ENCODE measurements around the gene GBF1.

GBF1 gene

DNA sequence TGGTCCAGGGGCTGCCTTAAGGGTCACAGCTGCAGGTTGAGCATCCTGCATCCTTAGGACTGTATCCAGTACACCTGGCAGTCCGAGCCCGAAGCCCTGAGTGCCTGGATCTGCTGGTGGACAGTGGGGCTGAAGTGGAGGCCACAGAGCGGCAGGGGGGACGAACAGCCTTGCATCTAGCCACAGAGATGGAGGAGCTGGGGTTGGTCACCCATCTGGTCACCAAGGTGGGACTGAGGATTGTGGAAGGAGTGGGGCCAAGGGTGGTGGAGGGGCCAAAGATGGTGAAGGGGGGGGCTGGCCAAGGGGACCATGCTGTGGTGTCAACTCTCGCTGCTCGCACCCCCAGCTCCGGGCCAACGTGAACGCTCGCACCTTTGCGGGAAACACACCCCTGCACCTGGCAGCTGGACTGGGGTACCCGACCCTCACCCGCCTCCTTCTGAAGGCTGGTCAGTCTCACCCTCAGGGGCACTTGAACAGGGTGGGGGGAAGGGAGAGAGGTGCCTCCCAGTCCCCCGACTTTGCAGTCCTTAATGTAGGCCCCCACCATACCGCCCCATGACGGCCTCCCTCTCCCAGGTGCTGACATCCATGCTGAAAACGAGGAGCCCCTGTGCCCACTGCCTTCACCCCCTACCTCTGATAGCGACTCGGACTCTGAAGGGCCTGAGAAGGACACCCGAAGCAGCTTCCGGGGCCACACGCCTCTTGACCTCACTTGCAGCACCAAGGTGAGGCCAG lies 155.4 kb downstream of the GBF1 start:
- DNase-seq (ENCODE audit: low spot score), result no peak

DNA sequence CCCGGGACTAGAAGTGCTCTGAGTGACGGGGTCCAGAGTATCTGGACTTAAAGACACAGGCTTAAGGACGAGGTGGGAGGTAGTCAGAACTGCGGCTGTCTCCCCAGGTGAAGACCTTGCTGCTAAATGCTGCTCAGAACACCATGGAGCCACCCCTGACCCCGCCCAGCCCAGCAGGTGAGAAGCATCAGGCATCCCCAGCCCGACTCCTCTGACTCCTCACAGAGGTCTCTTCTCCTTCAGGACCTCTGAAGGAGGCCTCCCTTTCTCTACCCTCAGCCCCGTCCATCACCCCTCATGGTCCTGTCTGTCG lies 156.0 kb downstream of the GBF1 start:
- no peak for DNase-seq (ENCODE audit: low spot score)
- in situ Hi-C loops (cut with MboI; ENCODE audit: low pct_unique_long_range_greater_than_20kb, low sequenced_read_pairs, unreplicated experiment), result no loop called here
- TF ChIP-seq, protein P1, sequence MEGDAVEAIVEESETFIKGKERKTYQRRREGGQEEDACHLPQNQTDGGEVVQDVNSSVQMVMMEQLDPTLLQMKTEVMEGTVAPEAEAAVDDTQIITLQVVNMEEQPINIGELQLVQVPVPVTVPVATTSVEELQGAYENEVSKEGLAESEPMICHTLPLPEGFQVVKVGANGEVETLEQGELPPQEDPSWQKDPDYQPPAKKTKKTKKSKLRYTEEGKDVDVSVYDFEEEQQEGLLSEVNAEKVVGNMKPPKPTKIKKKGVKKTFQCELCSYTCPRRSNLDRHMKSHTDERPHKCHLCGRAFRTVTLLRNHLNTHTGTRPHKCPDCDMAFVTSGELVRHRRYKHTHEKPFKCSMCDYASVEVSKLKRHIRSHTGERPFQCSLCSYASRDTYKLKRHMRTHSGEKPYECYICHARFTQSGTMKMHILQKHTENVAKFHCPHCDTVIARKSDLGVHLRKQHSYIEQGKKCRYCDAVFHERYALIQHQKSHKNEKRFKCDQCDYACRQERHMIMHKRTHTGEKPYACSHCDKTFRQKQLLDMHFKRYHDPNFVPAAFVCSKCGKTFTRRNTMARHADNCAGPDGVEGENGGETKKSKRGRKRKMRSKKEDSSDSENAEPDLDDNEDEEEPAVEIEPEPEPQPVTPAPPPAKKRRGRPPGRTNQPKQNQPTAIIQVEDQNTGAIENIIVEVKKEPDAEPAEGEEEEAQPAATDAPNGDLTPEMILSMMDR (IDR thresholded peaks at IDR 0.05; ENCODE audit: extremely low read depth, insufficient read depth, missing control alignments), result no peak

More for the DNA sequence above, 155.4 kb downstream of the GBF1 start:
- TF ChIP-seq, protein P1 (IDR thresholded peaks at IDR 0.05; ENCODE audit: extremely low read depth, insufficient read depth, missing control alignments), result no peak
- in situ Hi-C loops (cut with MboI; ENCODE audit: low pct_unique_long_range_greater_than_20kb, low sequenced_read_pairs, unreplicated experiment), result no loop called here

- no peak for DNase-seq (ENCODE audit: low spot score)
- in situ Hi-C loops (cut with MboI; ENCODE audit: low pct_unique_long_range_greater_than_20kb, low sequenced_read_pairs, unreplicated experiment), result no loop called here
- TF ChIP-seq, protein P1 (IDR thresholded peaks at IDR 0.05; ENCODE audit: extremely low read depth, insufficient read depth, missing control alignments), result no peak
Observed at GRCh38 chr10:102401735-102402511, 156.6 kb downstream of the GBF1 start.

DNA sequence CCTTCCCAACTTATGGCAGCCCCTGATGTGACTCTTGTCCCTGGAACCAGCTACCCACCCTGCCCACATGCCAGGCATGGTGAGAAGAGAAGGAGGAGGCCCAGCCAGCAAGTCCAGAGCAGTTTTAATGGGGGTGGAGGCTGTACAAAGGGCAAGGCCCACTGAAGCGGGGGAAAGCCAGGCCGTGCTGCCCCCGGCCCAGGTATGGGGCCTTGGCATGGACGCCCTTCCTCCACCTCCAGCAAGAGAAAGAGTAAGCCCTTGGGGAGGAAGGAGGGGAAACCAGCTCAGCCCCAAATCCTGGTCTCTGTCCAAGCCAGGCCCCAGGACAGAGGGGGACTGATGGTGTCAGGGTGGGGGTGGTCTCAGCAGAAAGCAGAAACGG lies 157.2 kb downstream of the GBF1 start:
- TF ChIP-seq, protein P1 (IDR thresholded peaks at IDR 0.05; ENCODE audit: extremely low read depth, insufficient read depth, missing control alignments), result no peak
- DNase-seq (ENCODE audit: low spot score), result no peak
- in situ Hi-C loops (cut with MboI; ENCODE audit: low pct_unique_long_range_greater_than_20kb, low sequenced_read_pairs, unreplicated experiment), result no loop called here

DNA sequence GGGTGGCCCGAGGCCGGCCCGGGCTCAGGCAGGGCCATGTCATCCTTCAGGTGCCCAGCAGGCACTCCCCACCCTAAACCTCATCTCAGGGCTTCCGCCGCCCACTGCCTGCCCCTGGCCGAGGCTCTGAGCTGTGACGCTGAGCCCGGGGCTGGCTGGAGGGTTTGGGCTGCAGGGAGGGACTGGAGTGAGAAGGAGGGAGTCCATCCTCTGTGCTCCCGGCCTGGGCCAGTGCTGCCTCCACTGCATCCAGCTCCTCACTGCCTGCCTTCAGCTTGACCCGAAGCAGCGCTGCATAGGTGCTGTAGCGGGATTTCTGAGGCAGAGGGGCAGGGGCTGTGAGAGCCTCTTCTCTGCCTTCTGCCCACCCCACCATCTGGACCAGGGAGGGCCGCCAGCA lies 157.8 kb downstream of the GBF1 start:
- DNase-seq (ENCODE audit: low spot score), result no peak
- in situ Hi-C loops (cut with MboI; ENCODE audit: low pct_unique_long_range_greater_than_20kb, low sequenced_read_pairs, unreplicated experiment), result no loop called here
- TF ChIP-seq, protein P1 (IDR thresholded peaks at IDR 0.05; ENCODE audit: extremely low read depth, insufficient read depth, missing control alignments), result no peak

DNA sequence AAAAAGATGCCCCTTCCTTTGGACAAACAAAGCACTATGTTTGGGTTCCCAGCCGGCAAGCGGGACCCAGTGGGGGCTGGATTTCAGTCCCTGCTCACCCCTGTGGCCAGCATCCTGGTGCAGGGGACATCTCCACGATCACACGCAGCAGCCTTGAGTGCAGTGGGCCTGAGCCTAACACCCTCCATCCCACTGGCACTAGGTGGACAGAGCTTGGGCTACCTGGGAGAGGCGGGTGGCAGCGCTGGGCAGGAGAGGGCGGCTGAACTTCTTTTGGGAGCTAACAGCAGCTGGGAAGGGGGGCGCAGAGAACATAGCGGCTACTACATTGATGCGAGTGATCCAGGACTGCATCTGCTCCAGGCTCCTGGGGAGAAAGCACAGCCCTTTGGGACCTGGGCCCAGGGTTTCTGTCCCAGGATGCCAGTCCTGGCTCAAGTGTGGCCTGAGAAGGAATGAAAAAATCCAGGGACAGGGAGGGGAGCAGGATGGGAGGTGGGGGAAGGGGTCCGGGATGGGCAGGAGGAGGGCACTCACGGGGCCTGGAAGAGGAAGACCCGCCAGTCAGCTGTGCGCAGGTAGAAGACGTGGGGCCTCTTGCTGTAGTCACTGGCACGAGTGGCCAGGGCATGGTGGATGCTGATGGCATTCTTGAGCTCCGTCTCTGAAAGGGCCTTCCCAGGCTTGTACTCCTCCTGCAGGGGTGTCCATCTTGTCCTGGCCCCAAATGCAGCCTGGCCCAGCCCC lies 159.2 kb downstream of the GBF1 start:
- TF ChIP-seq, protein P1 (IDR thresholded peaks at IDR 0.05; ENCODE audit: extremely low read depth, insufficient read depth, missing control alignments), result no peak
- no peak for DNase-seq (ENCODE audit: low spot score)
- in situ Hi-C loops (cut with MboI; ENCODE audit: low pct_unique_long_range_greater_than_20kb, low sequenced_read_pairs, unreplicated experiment), result no loop called here

All from GM13977 (cell line).